Measurements from ENCODE around the gene IL1A.

The IL1A gene

GRCh38 chr2:112791019-112791418 is 6.7 kb upstream of the IL1A start:
- H3K4me3 ChIP-seq (ENCODE audit: low read depth, low read length) = no peak overlapping the region
- no peak for TF ChIP-seq CTCF (IDR thresholded peaks at IDR 0.05; ENCODE audit: borderline replicate concordance, insufficient read depth, low read depth, low read length)

GRCh38 chr2:112790305-112790704 is 6.0 kb upstream of the IL1A start:
- no peak for TF ChIP-seq CTCF (IDR thresholded peaks at IDR 0.05; ENCODE audit: borderline replicate concordance, insufficient read depth, low read depth, low read length)
- no peak overlapping the region for H3K4me3 ChIP-seq (ENCODE audit: low read depth, low read length)

- no peak for TF ChIP-seq CTCF (IDR thresholded peaks at IDR 0.05; ENCODE audit: borderline replicate concordance, insufficient read depth, low read depth, low read length)
- no peak overlapping the region for H3K4me3 ChIP-seq (ENCODE audit: low read depth, low read length)
These were observed 4.9 kb upstream of the IL1A start for GRCh38 chr2:112789186-112789585.

GRCh38 chr2:112788653-112789052 is 4.4 kb upstream of the IL1A start:
- no peak overlapping the region for H3K4me3 ChIP-seq (ENCODE audit: low read depth, low read length)
- no peak for TF ChIP-seq CTCF (IDR thresholded peaks at IDR 0.05; ENCODE audit: borderline replicate concordance, insufficient read depth, low read depth, low read length)

GRCh38 chr2:112787729-112788393 is 3.6 kb upstream of the IL1A start:
- no peak overlapping the region for H3K4me3 ChIP-seq (ENCODE audit: low read depth, low read length)
- no peak for TF ChIP-seq CTCF (IDR thresholded peaks at IDR 0.05; ENCODE audit: borderline replicate concordance, insufficient read depth, low read depth, low read length)

GRCh38 chr2:112787294-112787693 is 3.0 kb upstream of the IL1A start:
- no peak for TF ChIP-seq CTCF (IDR thresholded peaks at IDR 0.05; ENCODE audit: borderline replicate concordance, insufficient read depth, low read depth, low read length)
- no peak overlapping the region for H3K4me3 ChIP-seq (ENCODE audit: low read depth, low read length)

GRCh38 chr2:112783187-112783714 is 1.0 kb downstream of the IL1A start:
- no peak overlapping the region for H3K4me3 ChIP-seq (ENCODE audit: low read depth, low read length)
- no peak for TF ChIP-seq CTCF (IDR thresholded peaks at IDR 0.05; ENCODE audit: borderline replicate concordance, insufficient read depth, low read depth, low read length)
